K562 (cell line): ENCODE data around the gene CAPN5. TPM values are rescaled to one million over a fixed set of nuclear protein-coding genes. Genes with fewer than 3 reads are reported as not detected.

ENCODE experiments used
- ARID2 ChIP-seq: fragments of 450-650 bp; IDR thresholded peaks from 2 replicates; pipeline ENCODE4 v1.6.1; 2017; ENCODE audit warnings: antibody characterized with exemption, mild to moderate bottlenecking
- CBX2 ChIP-seq: fragments of 200-600 bp; sonication (generic); IDR thresholded peaks from one replicate; pipeline ENCODE4 v1.6.1; 2012; ENCODE audit warnings: mild to moderate bottlenecking, low read length, inconsistent platforms; ENCODE audit not compliant: insufficient read depth, poor library complexity, severe bottlenecking
- CUX1 ChIP-seq: fragments of 200-800 bp; sonication (Bioruptor generic); IDR thresholded peaks from 2 replicates; pipeline ENCODE4 v1.6.1; 2016; ENCODE audit warnings: missing genetic modification characterization, missing compliant biosample characterization
- ELF2 ChIP-seq: fragments of 250-450 bp; sonication (Bioruptor Pico); IDR thresholded peaks from 2 replicates; pipeline ENCODE4 v1.5.0; 2021; ENCODE audit warnings: mild to moderate bottlenecking
- FOXA1 ChIP-seq: fragments of 450-650 bp; IDR thresholded peaks from 2 replicates; pipeline ENCODE4 v1.6.1; 2016; ENCODE audit warnings: mild to moderate bottlenecking, borderline replicate concordance
- RAD51 ChIP-seq: fragments of 450-650 bp; IDR thresholded peaks from 2 replicates; pipeline ENCODE4 v1.7.1; 2016; ENCODE audit warnings: low read depth, mild to moderate bottlenecking, borderline replicate concordance
- SMARCB1 ChIP-seq: IDR thresholded peaks from 2 replicates; pipeline ENCODE4 v1.6.1; 2011; ENCODE audit warnings: improper control_type of control experiment, low read depth; ENCODE audit not compliant: insufficient read length
- ZFP91 ChIP-seq: sonication (generic); formaldehyde crosslinking; IDR thresholded peaks from 2 replicates; pipeline ENCODE4 v1.8.0; 2022; ENCODE audit warnings: mild to moderate bottlenecking, missing genetic modification reagents
- ZNF124 ChIP-seq: sonication (generic); formaldehyde crosslinking; IDR thresholded peaks from 2 replicates; pipeline ENCODE4 v1.8.1; 2022; ENCODE audit warnings: missing genetic modification reagents
- ZNF175 ChIP-seq: fragments of 200-800 bp; sonication (Bioruptor generic); IDR thresholded peaks from 2 replicates; pipeline ENCODE4 v1.6.1; 2016; ENCODE audit warnings: low read depth, mild to moderate bottlenecking, missing genetic modification characterization, missing compliant biosample characterization
- ZNF277 ChIP-seq: fragments of 250-450 bp; sonication (Bioruptor Pico); IDR thresholded peaks from 2 replicates; pipeline ENCODE4 v1.8.0; 2022; ENCODE audit warnings: inconsistent platforms, mild to moderate bottlenecking, moderate library complexity, borderline replicate concordance
- ZNF282 ChIP-seq: sonication (generic); formaldehyde crosslinking; IDR thresholded peaks from 2 replicates; pipeline ENCODE4 v1.8.1; 2023; ENCODE audit warnings: missing genetic modification reagents
- ZNF316 ChIP-seq: fragments of 450-650 bp; IDR thresholded peaks from 2 replicates; pipeline ENCODE4 v1.6.1; 2016
- ZNF436 ChIP-seq: fragments of 250-450, 450-650 bp; sonication (Bioruptor Pico); formaldehyde crosslinking; IDR thresholded peaks from 2 replicates; pipeline ENCODE4 v1.7.0; 2020; ENCODE audit warnings: mild to moderate bottlenecking
- ZNF655 ChIP-seq: fragments of 250-450 bp; sonication (Bioruptor Pico); IDR thresholded peaks from 2 replicates; pipeline ENCODE4 v1.5.0; 2021
- polyA plus RNA-seq, 8 experiments: library from polyadenylated mRNA; depleted of rRNA in 4 of 8; stranded (reverse) in 5 of 8; unstranded in 3 of 8; fragments of >200 nt; fragmentation: Nextera tagmentation in 2 of 8; fragmentation: Illumina TruSeq in 1 of 8; extraction: Ambion mirVana in 2 of 8; extraction: Trizol in 1 of 8; gene quantifications; 2 replicates each; pipeline versions ENCODE4 v1.2.1 to v1.2.3, GENCODE V29; 2011 to 2014; ENCODE audit warnings: inconsistent platforms in 1 of 8, missing spikeins in 1 of 8
- total RNA-seq, 7 experiments: library from RNA; depleted of rRNA in 6 of 7; stranded (reverse); fragments of >200 nt in 6 of 7; fragmentation: Illumina TruSeq in 2 of 7; extraction: Trizol in 2 of 7; gene quantifications; 2 replicates each; pipeline versions ENCODE4 v1.2.1 to v1.2.3, GENCODE V29; 2011 to 2021; ENCODE audit warnings: low replicate concordance in 1 of 7
- TF ChIP-seq, protein P1 (sequence below): fragments of 250-450 bp; sonication (Bioruptor Pico); IDR thresholded peaks from 2 replicates; pipeline ENCODE4 v1.6.1; 2021; ENCODE audit warnings: mild to moderate bottlenecking

Gene CAPN5
- total and polyA plus RNA-seq, 9 of the 15 experiments (the other 6 are each of a cell fraction or from before 2014, with no cell fraction given): 0.04 to 0.44 (median 0.14) TPM; not detected in 2

DNA sequence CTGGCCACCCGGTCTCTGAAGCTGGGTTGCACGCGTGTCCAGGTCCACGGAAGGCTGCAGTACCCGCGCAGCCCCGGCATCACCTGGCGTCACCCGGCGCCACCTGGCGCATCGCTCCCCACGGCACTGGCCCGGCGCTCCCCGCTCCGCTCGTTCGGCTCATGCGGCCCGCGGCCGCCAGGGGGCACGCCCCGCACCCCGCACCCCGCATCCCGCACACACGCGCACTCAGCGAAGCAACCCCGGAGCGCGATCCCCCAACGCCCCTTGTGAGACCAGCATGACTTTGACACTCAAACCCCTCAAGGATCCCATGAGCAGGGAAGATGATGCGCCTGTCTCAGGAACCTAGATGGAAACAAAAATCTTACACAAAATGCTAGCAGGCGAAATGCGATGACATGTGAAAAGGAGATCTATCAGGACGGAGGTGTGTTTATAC, 20.7 kb upstream of the CAPN5 start (continued):
- TF ChIP-seq ZNF277 (CRISPR knock-in tag) (no peak), ZNF282 (CRISPR knock-in tag) (no peak), CBX2 (no peak), ZNF124 (no peak), CUX1 (CRISPR knock-in tag) (no peak), ZNF316 (no peak), SMARCB1 (no peak), ARID2 (peak; percentile 34; the same call in 1 of the 2 replicates), ZNF436 (CRISPR knock-in tag) (no peak), ZNF655 (no peak), RAD51 (no peak), ZNF175 (no peak), ZFP91 (CRISPR knock-in tag) (no peak), FOXA1 (no peak), ELF2 (CRISPR knock-in tag) (no peak)
- TF ChIP-seq, protein P1, sequence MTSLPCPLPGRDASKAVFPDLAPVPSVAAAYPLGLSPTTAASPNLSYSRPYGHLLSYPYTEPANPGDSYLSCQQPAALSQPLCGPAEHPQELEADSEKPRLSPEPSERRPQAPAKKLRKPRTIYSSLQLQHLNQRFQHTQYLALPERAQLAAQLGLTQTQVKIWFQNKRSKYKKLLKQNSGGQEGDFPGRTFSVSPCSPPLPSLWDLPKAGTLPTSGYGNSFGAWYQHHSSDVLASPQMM (CRISPR knock-in tag): no peak
